ENCODE measurements around the gene OGFOD3.
"Not testable (repeated sequence)": the region's sequence is repeated elsewhere in the genome, so short reads cannot be mapped to it uniquely, and the experiment has no call there.

OGFOD3 gene

GRCh38 chr17:82418001-82418986 is at the start of gene OGFOD3, which contains the start of gene HEXD:
OGFOD3 (minus strand) TSS chr17:82418586; CDS start chr17:82418485, 101 bp downstream.
HEXD (plus strand) TSS chr17:82418347; CDS start chr17:82419800, 1,453 bp downstream.
- peak; percentile 92 for DNase-seq

GRCh38 chr17:82465023-82465603 is 46.7 kb upstream of the OGFOD3 start:
- no peak for DNase-seq

- no peak for DNase-seq
These were observed 46.2 kb upstream of the OGFOD3 start for GRCh38 chr17:82464567-82464929.

- no peak for DNase-seq
These were observed 45.7 kb upstream of the OGFOD3 start for GRCh38 chr17:82463925-82464566.

- no peak for DNase-seq
These were observed 45.0 kb upstream of the OGFOD3 start for GRCh38 chr17:82463391-82463790.

GRCh38 chr17:82461827-82462524 is 43.6 kb upstream of the OGFOD3 start:
- no peak for DNase-seq

GRCh38 chr17:82459936-82460335 is 41.5 kb upstream of the OGFOD3 start:
- DNase-seq: not testable (repeated sequence)

GRCh38 chr17:82458885-82459424 is 40.6 kb upstream of the OGFOD3 start:
- peak; percentile 45 for DNase-seq

GRCh38 chr17:82458179-82458884 is 39.9 kb upstream of the OGFOD3 start, which contains the start of gene NARF:
NARF (plus strand) TSS chr17:82458741; CDS start chr17:82458804, 63 bp downstream.
- DNase-seq: peak; percentile 96

- no peak for DNase-seq
These were observed 39.5 kb upstream of the OGFOD3 start for GRCh38 chr17:82457929-82458178.

GRCh38 chr17:82457073-82457928 is 38.9 kb upstream of the OGFOD3 start:
- DNase-seq: no peak

GRCh38 chr17:82453706-82454105 is 35.3 kb upstream of the OGFOD3 start:
- not testable (repeated sequence) for DNase-seq

- not testable (repeated sequence) for DNase-seq
These were observed 34.8 kb upstream of the OGFOD3 start for GRCh38 chr17:82453151-82453550.

GRCh38 chr17:82452162-82452561 is 33.8 kb upstream of the OGFOD3 start:
- DNase-seq: no peak

- peak; percentile 98 for DNase-seq
These were observed 32.1 kb upstream of the OGFOD3 start, which contains the start of gene CYBC1 for GRCh38 chr17:82450357-82451106. CYBC1 (minus strand) TSS chr17:82450752; CDS start chr17:82449254, 1,498 bp downstream.

- peak; percentile 34 for DNase-seq
These were observed 31.5 kb upstream of the OGFOD3 start for GRCh38 chr17:82449883-82450356.

- peak; percentile 75 for DNase-seq
These were observed 30.9 kb upstream of the OGFOD3 start for GRCh38 chr17:82449131-82449882.

GRCh38 chr17:82447876-82448275 is 29.5 kb upstream of the OGFOD3 start:
- DNase-seq: no peak

- DNase-seq: no peak
These were observed 28.3 kb upstream of the OGFOD3 start for GRCh38 chr17:82446649-82447048.

Data from CD4-positive, alpha-beta T cell treated with Interleukin-17A for 4 hours (primary cell).